Measurements from ENCODE around the gene S100A7. TPM values are rescaled to one million over a fixed set of nuclear protein-coding genes. Genes with fewer than 3 reads are reported as not detected.
A peak's percentile ranks its signal among the peaks of the same experiment; 100 is the strongest.

Gene S100A7
- total and polyA plus RNA-seq, 4 experiments from 2014 or later = not detected

GRCh38 chr1:153490272-153491051 is 30.0 kb upstream of the S100A7 start:
- intact Hi-C loops (cut with micrococcal nuclease) = no loop called here
- Mint-ChIP-seq H3K36me3 (no peaks in the 10 kb centered on the region), H3K27ac (peak overlapping the region in 2 of 7 donors; percentile 11 to 82), H3K27me3 (peaks cover 7 to 14% of the 10 kb centered on the region in 2 donors), H3K4me1 (peaks cover 0 to 19% (median 0%) of the 10 kb centered on the region in 4 donors), H3K4me3 (peak overlapping the region in 1 of 8 donors; percentile 6), H3K9me3 (no peaks in the 10 kb centered on the region)
- DNase-seq = peak in 1 of 5 donors; percentile 41
- no peak overlapping the region for H3K4me3 ChIP-seq (ENCODE audit: low read length in 2 of 2)
- ChIA-PET CTCF (ENCODE audit: partially characterized antibody) (interaction anchor here (1.2 kb wide), 1 partner anchor 138 kb away, joined by 5 read pairs; no protein-coding TSS in a partner anchor), POLR2A (ENCODE audit: partially characterized antibody) (no interaction called here)
- no peaks in the 10 kb centered on the region for H3K27me3 ChIP-seq (ENCODE audit: insufficient read depth, low read length)
- H3K9me3 ChIP-seq (ENCODE audit: control insufficient read depth in 1 of 2, low read length in 2 of 2) = no peaks in the 10 kb centered on the region
- H3K4me1 ChIP-seq (ENCODE audit: insufficient read depth, low read length) = no peaks in the 10 kb centered on the region
- H3K27ac ChIP-seq (ENCODE audit: low read depth, low read length) = no peak overlapping the region
- no peaks in the 10 kb centered on the region for H3K36me3 ChIP-seq (ENCODE audit: insufficient read depth, low read length)

GRCh38 chr1:153488731-153489130 is 28.3 kb upstream of the S100A7 start:
- POLR2A ChIA-PET (ENCODE audit: partially characterized antibody) = no interaction called here
- no peak overlapping the region for H3K27ac Mint-ChIP-seq

GRCh38 chr1:153487707-153488106 is 27.3 kb upstream of the S100A7 start:
- POLR2A ChIA-PET (ENCODE audit: partially characterized antibody) = no interaction called here
- Mint-ChIP-seq H3K36me3 (no peaks in the 10 kb centered on the region), H3K9me3 (no peaks in the 10 kb centered on the region), H3K27me3 (peaks cover 19 to 29% of the 10 kb centered on the region in 2 donors), H3K4me1 (peaks cover 0 to 8% (median under 1%) of the 10 kb centered on the region in 4 donors), H3K4me3 (no peak overlapping the region), H3K27ac (no peak overlapping the region)
- no peaks in the 10 kb centered on the region for H3K27me3 ChIP-seq (ENCODE audit: insufficient read depth, low read length)
- intact Hi-C loops (cut with micrococcal nuclease) = no loop called here
- DNase-seq = no peak
- CTCF ChIA-PET (ENCODE audit: partially characterized antibody) = interaction anchor here (1.5 kb wide), 1 partner anchor 135 kb away, joined by 8 read pairs; no protein-coding TSS in a partner anchor
- H3K4me3 ChIP-seq (ENCODE audit: low read length in 2 of 2) = no peak overlapping the region
- no peak overlapping the region for H3K27ac ChIP-seq (ENCODE audit: low read depth, low read length)
- H3K4me1 ChIP-seq (ENCODE audit: insufficient read depth, low read length) = no peaks in the 10 kb centered on the region
- H3K36me3 ChIP-seq (ENCODE audit: insufficient read depth, low read length) = no peaks in the 10 kb centered on the region
- no peaks in the 10 kb centered on the region for H3K9me3 ChIP-seq (ENCODE audit: control insufficient read depth in 1 of 2, low read length in 2 of 2)

More at GRCh38 chr1:153488731-153489130, 28.3 kb upstream of the S100A7 start:
- Mint-ChIP-seq H3K4me3 (no peak overlapping the region), H3K9me3 (no peaks in the 10 kb centered on the region), H3K36me3 (no peaks in the 10 kb centered on the region), H3K27me3 (peaks cover 16 to 25% of the 10 kb centered on the region in 2 donors), H3K4me1 (peaks cover 0 to 12% (median under 1%) of the 10 kb centered on the region in 4 donors)
- no peak overlapping the region for H3K4me3 ChIP-seq (ENCODE audit: low read length in 2 of 2)
- H3K36me3 ChIP-seq (ENCODE audit: insufficient read depth, low read length) = no peaks in the 10 kb centered on the region
- H3K27ac ChIP-seq (ENCODE audit: low read depth, low read length) = no peak overlapping the region
- no peaks in the 10 kb centered on the region for H3K27me3 ChIP-seq (ENCODE audit: insufficient read depth, low read length)
- CTCF ChIA-PET (ENCODE audit: partially characterized antibody) = interaction anchor here (0.6 to 1.5 kb wide), 2 partner anchors 78 to 136 kb away, joined by 3 to 8 read pairs; no protein-coding TSS in a partner anchor
- intact Hi-C loops (cut with micrococcal nuclease) = no loop called here
- no peaks in the 10 kb centered on the region for H3K4me1 ChIP-seq (ENCODE audit: insufficient read depth, low read length)
- no peaks in the 10 kb centered on the region for H3K9me3 ChIP-seq (ENCODE audit: control insufficient read depth in 1 of 2, low read length in 2 of 2)
- DNase-seq = no peak

- Histone ChIP-seq H3K4me3 (ENCODE audit: low read length in 2 of 2) (no peak overlapping the region), H3K4me1 (ENCODE audit: insufficient read depth, low read length) (no peaks in the 10 kb centered on the region), H3K36me3 (ENCODE audit: insufficient read depth, low read length) (no peaks in the 10 kb centered on the region), H3K9me3 (ENCODE audit: control insufficient read depth in 1 of 2, low read length in 2 of 2) (no peaks in the 10 kb centered on the region), H3K27me3 (ENCODE audit: insufficient read depth, low read length) (peaks cover under 1% of the 10 kb centered on the region), H3K27ac (ENCODE audit: low read depth, low read length) (no peak overlapping the region)
- intact Hi-C loops (cut with micrococcal nuclease) = no loop called here
- Mint-ChIP-seq H3K9me3 (no peaks in the 10 kb centered on the region), H3K4me1 (peaks cover 0 to 6% (median under 1%) of the 10 kb centered on the region in 4 donors), H3K36me3 (no peaks in the 10 kb centered on the region), H3K27me3 (peaks cover 22 to 32% of the 10 kb centered on the region in 2 donors), H3K4me3 (no peak overlapping the region), H3K27ac (no peak overlapping the region)
- ChIA-PET POLR2A (ENCODE audit: partially characterized antibody) (no interaction called here), CTCF (ENCODE audit: partially characterized antibody) (interaction anchor here (0.6 to 4.8 kb wide), 2 partner anchors 9 to 72 kb away, joined by 3 to 26 read pairs; no protein-coding TSS in a partner anchor)
- DNase-seq = no peak
Measured at GRCh38 chr1:153485863-153486262, 25.4 kb upstream of the S100A7 start.

GRCh38 chr1:153483776-153484175 is 23.3 kb upstream of the S100A7 start:
- no peak overlapping the region for H3K4me3 Mint-ChIP-seq
- H3K4me1 Mint-ChIP-seq = peaks cover 0 to 1% (median 0%) of the 10 kb centered on the region in 4 donors
- no peak overlapping the region for H3K27ac Mint-ChIP-seq
- peaks cover 24 to 37% of the 10 kb centered on the region in 2 donors for H3K27me3 Mint-ChIP-seq
- H3K27me3 ChIP-seq (ENCODE audit: insufficient read depth, low read length) = peaks cover 5% of the 10 kb centered on the region
- H3K27ac ChIP-seq (ENCODE audit: low read depth, low read length) = no peak overlapping the region
- DNase-seq = no peak
- intact Hi-C loops (cut with micrococcal nuclease) = no loop called here
- no peaks in the 10 kb centered on the region for H3K36me3 ChIP-seq (ENCODE audit: insufficient read depth, low read length)
- no peaks in the 10 kb centered on the region for H3K36me3 Mint-ChIP-seq
- H3K9me3 Mint-ChIP-seq = no peaks in the 10 kb centered on the region
- CTCF ChIA-PET (ENCODE audit: partially characterized antibody) = interaction anchor here (1.6 to 4.8 kb wide), 2 partner anchors 11 to 18 kb away, joined by 7 to 26 read pairs; no protein-coding TSS in a partner anchor
- POLR2A ChIA-PET (ENCODE audit: partially characterized antibody) = no interaction called here
- H3K9me3 ChIP-seq (ENCODE audit: control insufficient read depth in 1 of 2, low read length in 2 of 2) = no peaks in the 10 kb centered on the region
- H3K4me1 ChIP-seq (ENCODE audit: insufficient read depth, low read length) = no peaks in the 10 kb centered on the region
- no peak overlapping the region for H3K4me3 ChIP-seq (ENCODE audit: low read length in 2 of 2)

GRCh38 chr1:153481124-153481523 is 20.7 kb upstream of the S100A7 start:
- no peak overlapping the region for H3K4me3 Mint-ChIP-seq
- intact Hi-C loops (cut with micrococcal nuclease) = no loop called here
- Histone ChIP-seq H3K27ac (ENCODE audit: low read depth, low read length) (no peak overlapping the region), H3K36me3 (ENCODE audit: insufficient read depth, low read length) (no peaks in the 10 kb centered on the region), H3K9me3 (ENCODE audit: control insufficient read depth in 1 of 2, low read length in 2 of 2) (no peaks in the 10 kb centered on the region), H3K4me1 (ENCODE audit: insufficient read depth, low read length) (no peaks in the 10 kb centered on the region), H3K27me3 (ENCODE audit: insufficient read depth, low read length) (peaks cover 5% of the 10 kb centered on the region), H3K4me3 (ENCODE audit: low read length in 2 of 2) (no peak overlapping the region)
- H3K4me1 Mint-ChIP-seq = peaks cover 0 to 1% (median 0%) of the 10 kb centered on the region in 4 donors
- H3K27ac Mint-ChIP-seq = no peak overlapping the region
- ChIA-PET POLR2A (ENCODE audit: partially characterized antibody) (no interaction called here), CTCF (ENCODE audit: partially characterized antibody) (no interaction called here)
- no peak for DNase-seq
- H3K9me3 Mint-ChIP-seq = no peaks in the 10 kb centered on the region
- peaks cover 20 to 26% of the 10 kb centered on the region in 2 donors for H3K27me3 Mint-ChIP-seq
- no peaks in the 10 kb centered on the region for H3K36me3 Mint-ChIP-seq

- no peak for DNase-seq
- no peak overlapping the region for H3K4me3 Mint-ChIP-seq
- H3K4me1 Mint-ChIP-seq = no peaks in the 10 kb centered on the region
- ChIA-PET POLR2A (ENCODE audit: partially characterized antibody) (no interaction called here), CTCF (ENCODE audit: partially characterized antibody) (interaction anchor here (1.2 to 2.2 kb wide), 3 partner anchors 13 to 17 kb away, joined by 3 to 8 read pairs (median 3); no protein-coding TSS in a partner anchor)
- Histone ChIP-seq H3K36me3 (ENCODE audit: insufficient read depth, low read length) (no peaks in the 10 kb centered on the region), H3K27ac (ENCODE audit: low read depth, low read length) (no peak overlapping the region), H3K27me3 (ENCODE audit: insufficient read depth, low read length) (peaks cover 5% of the 10 kb centered on the region), H3K9me3 (ENCODE audit: control insufficient read depth in 1 of 2, low read length in 2 of 2) (no peaks in the 10 kb centered on the region), H3K4me1 (ENCODE audit: insufficient read depth, low read length) (no peaks in the 10 kb centered on the region), H3K4me3 (ENCODE audit: low read length in 2 of 2) (no peak overlapping the region)
- H3K9me3 Mint-ChIP-seq = peaks cover 0 to 5% (median 0%) of the 10 kb centered on the region in 8 donors
- H3K36me3 Mint-ChIP-seq = no peaks in the 10 kb centered on the region
- H3K27ac Mint-ChIP-seq = no peak overlapping the region
- H3K27me3 Mint-ChIP-seq = peaks cover 13 to 16% of the 10 kb centered on the region in 2 donors
- intact Hi-C loops (cut with micrococcal nuclease) = no loop called here
Measured at GRCh38 chr1:153478692-153479618, 18.5 kb upstream of the S100A7 start.

Data from CD4-positive, alpha-beta memory T cell (primary cell).